ENCODE results near the gene ZSCAN10.

GRCh38 chr16:3051009-3051408 lies 48.1 kb downstream of the ZSCAN10 start:
- TF ChIP-seq CTCF (IDR thresholded peaks at IDR 0.05; ENCODE audit: low read length) (no peak), EZH2 (optimal IDR thresholded peaks at IDR 0.05; ENCODE audit: low read depth, low read length) (no peak)

Measured in MM.1S (cell line).